ENCODE data around the gene NUP43. TPM values are rescaled to one million over a fixed set of nuclear protein-coding genes. Genes with fewer than 3 reads are reported as not detected.
"Not testable (repeated sequence)": the region's sequence is repeated elsewhere in the genome, so short reads cannot be mapped to it uniquely, and the experiment has no call there.

NUP43 gene
- total and polyA plus RNA-seq, 4 donors, result 3.6 to 32.1 (median 19.6) TPM

DNA sequence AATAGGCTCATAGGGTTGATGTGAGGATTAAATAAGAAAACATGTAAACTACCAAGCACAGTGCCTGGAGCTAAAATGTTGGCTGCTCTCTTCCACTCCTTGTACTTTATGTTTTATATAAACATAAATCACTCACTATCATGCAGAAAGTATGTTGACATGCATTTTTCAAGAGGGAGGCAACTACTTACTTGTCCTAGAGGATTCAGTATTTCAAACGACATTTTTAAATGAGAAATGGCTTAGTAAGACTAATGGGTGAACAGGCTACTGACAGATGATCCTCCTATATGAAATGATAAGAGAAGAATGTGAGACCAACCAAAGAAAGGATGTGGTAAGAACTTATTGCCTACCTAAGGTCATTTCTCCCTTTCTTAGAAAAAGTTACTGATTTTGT is 49.4 kb downstream of the NUP43 start:
- ATAC-seq (ENCODE audit: low FRiP score) (no peak), DNase-seq (no peak)
- 2 to 5% methylated on average over 1 of the region's 1 CpG for WGBS, 2 donors
- peaks cover 0 to 2% of the 10 kb centered on the region in 2 donors for H3K36me3 ChIP-seq (ENCODE audit: control insufficient read depth in 1 of 2, insufficient read depth in 2 of 2, low read length in 1 of 2)
- no peak overlapping the region for H3K4me3 ChIP-seq (ENCODE audit: low read length in 2 of 2)
- intact Hi-C loops (cut with DNase I), result no loop called here
- no peaks in the 10 kb centered on the region for H3K9me3 ChIP-seq (ENCODE audit: control insufficient read depth, low read length)
- no peak overlapping the region for H3K27ac ChIP-seq (ENCODE audit: low read depth in 1 of 2, low read length in 2 of 2)
- H3K4me1 ChIP-seq (ENCODE audit: control insufficient read depth in 1 of 2, insufficient read depth in 2 of 2, low read length in 2 of 2), result peaks cover 0 to 4% of the 10 kb centered on the region in 2 donors
- H3K27me3 ChIP-seq (ENCODE audit: control insufficient read depth in 1 of 2, insufficient read depth in 2 of 2, low read length in 1 of 2), result no peaks in the 10 kb centered on the region

DNA sequence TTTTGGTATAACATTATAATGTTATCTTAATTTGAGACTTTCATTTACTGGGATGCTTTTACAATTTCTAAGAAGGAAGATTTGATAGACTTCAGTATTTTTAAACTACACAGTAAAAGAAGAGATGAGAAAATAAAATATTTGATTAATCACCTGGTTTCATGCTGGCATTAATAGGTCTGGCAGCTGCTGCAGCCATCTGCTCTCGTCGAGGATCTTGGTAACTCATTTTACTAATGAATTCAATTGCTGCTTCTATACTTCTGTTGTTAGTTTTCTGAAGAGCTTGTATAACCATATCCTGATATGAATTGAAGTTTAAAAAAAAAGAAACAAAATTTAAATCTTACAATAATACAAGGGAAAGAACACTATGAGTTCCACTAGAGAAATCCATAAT is 51.4 kb downstream of the NUP43 start:
- DNase-seq (no peak), ATAC-seq (ENCODE audit: low FRiP score) (no peak)
- Histone ChIP-seq H3K9me3 (ENCODE audit: control insufficient read depth, low read length) (no peaks in the 10 kb centered on the region), H3K27ac (ENCODE audit: low read depth in 1 of 2, low read length in 2 of 2) (no peak overlapping the region), H3K4me1 (ENCODE audit: control insufficient read depth in 1 of 2, insufficient read depth in 2 of 2, low read length in 2 of 2) (no peaks in the 10 kb centered on the region), H3K4me3 (ENCODE audit: low read length in 2 of 2) (no peak overlapping the region), H3K27me3 (ENCODE audit: control insufficient read depth in 1 of 2, insufficient read depth in 2 of 2, low read length in 1 of 2) (no peaks in the 10 kb centered on the region), H3K36me3 (ENCODE audit: control insufficient read depth in 1 of 2, insufficient read depth in 2 of 2, low read length in 1 of 2) (peaks cover 2 to 4% of the 10 kb centered on the region in 2 donors)
- intact Hi-C loops (cut with DNase I), result no loop called here
- 87 to 88% methylated on average over 2 of the region's 2 CpGs for WGBS, 2 donors

DNA sequence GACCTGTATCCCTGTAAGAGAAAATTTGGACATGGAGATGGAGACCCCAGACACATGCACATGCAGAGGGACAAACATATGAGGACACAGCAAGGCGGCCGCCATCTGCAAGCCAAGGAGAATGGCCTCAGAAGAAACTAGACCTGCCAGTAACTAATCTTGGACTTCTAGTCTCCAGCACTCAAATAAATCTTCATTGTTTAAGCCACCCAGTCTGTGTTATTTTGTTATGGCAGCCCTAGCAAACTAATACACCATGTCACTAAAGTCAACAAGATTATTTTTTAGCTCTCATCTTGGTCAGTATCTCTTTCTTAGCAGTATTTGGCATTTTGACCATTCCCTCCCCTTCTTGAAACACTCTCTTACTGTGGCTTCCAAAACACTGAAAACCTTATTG is 55.1 kb downstream of the NUP43 start:
- no peak for DNase-seq
- intact Hi-C loops (cut with DNase I), result no loop called here
- Histone ChIP-seq H3K27ac (ENCODE audit: low read depth in 1 of 2, low read length in 2 of 2) (no peak overlapping the region), H3K9me3 (ENCODE audit: control insufficient read depth, low read length) (no peaks in the 10 kb centered on the region), H3K4me3 (ENCODE audit: low read length in 2 of 2) (no peak overlapping the region), H3K27me3 (ENCODE audit: control insufficient read depth in 1 of 2, insufficient read depth in 2 of 2, low read length in 1 of 2) (no peaks in the 10 kb centered on the region), H3K4me1 (ENCODE audit: control insufficient read depth in 1 of 2, insufficient read depth in 2 of 2, low read length in 2 of 2) (no peaks in the 10 kb centered on the region), H3K36me3 (ENCODE audit: control insufficient read depth in 1 of 2, insufficient read depth in 2 of 2, low read length in 1 of 2) (peaks cover 0 to 6% of the 10 kb centered on the region in 2 donors)
- WGBS, 2 donors, result 92 to 97% methylated on average over 2 of the region's 2 CpGs
- ATAC-seq (ENCODE audit: low FRiP score), result no peak

DNA sequence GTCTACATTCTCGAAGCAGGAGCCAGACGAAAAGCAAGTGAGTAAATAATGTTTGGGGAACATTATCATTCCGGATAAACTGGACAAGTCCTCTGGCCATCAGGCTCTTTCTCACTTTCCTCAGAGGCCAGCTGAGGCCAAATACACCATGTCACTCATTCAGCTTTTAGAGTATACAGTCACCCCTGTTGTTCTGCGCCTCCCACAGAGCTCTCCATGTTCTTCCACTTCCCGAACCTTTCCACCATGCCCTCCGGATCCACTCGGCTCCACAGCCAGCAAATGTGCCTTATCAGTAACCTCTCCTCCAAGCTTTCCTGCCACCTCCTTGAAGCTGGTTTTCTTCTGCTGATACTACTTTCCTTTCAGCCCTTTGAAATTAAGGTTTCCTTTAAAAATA is 60.1 kb downstream of the NUP43 start:
- H3K27me3 ChIP-seq (ENCODE audit: control insufficient read depth in 1 of 2, insufficient read depth in 2 of 2, low read length in 1 of 2), result no peaks in the 10 kb centered on the region
- no peak overlapping the region for H3K4me3 ChIP-seq (ENCODE audit: low read length in 2 of 2)
- 69 to 81% methylated on average over 7 of the region's 7 CpGs for WGBS, 2 donors
- H3K27ac ChIP-seq (ENCODE audit: low read depth in 1 of 2, low read length in 2 of 2), result no peak overlapping the region
- H3K4me1 ChIP-seq (ENCODE audit: control insufficient read depth in 1 of 2, insufficient read depth in 2 of 2, low read length in 2 of 2), result no peaks in the 10 kb centered on the region
- H3K36me3 ChIP-seq (ENCODE audit: control insufficient read depth in 1 of 2, insufficient read depth in 2 of 2, low read length in 1 of 2), result peaks cover 0 to 6% of the 10 kb centered on the region in 2 donors
- DNase-seq (no peak), ATAC-seq (ENCODE audit: low FRiP score) (no peak)
- no peaks in the 10 kb centered on the region for H3K9me3 ChIP-seq (ENCODE audit: control insufficient read depth, low read length)
- intact Hi-C loops (cut with DNase I), result no loop called here

DNA sequence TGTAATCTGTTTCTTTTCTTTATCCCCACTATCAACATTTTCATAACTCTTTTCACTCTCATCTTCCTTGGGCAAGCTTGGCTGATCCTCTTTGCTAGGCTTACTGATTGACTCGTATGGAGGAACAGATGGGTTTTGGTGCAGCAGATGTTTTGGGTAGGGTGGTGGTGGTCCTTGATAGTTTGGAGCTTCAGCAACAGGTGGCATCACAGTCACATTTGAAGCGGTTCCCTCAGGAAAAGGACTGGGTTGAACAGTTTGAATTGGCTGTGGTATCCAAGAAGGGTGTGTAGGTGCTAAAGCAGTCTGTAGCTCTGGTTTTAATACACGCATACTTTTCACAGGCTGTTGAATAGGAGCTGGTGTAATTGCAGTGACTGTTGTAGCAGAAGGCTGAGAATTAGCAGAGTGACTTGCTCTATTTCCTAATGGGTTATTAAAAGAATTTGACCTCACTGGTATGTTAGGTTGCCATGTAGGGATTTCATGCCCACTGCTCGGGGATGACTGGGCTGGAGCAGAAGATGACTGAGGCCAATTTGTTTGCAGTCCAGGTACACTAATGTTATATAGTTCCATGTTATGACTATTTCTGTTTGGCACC is 63.0 kb downstream of the NUP43 start:
- no peak overlapping the region for H3K4me3 ChIP-seq (ENCODE audit: low read length in 2 of 2)
- no peaks in the 10 kb centered on the region for H3K9me3 ChIP-seq (ENCODE audit: control insufficient read depth, low read length)
- ATAC-seq (ENCODE audit: low FRiP score) (no peak), DNase-seq (no peak)
- H3K36me3 ChIP-seq (ENCODE audit: control insufficient read depth in 1 of 2, insufficient read depth in 2 of 2, low read length in 1 of 2), result peaks cover 0 to 3% of the 10 kb centered on the region in 2 donors
- intact Hi-C loops (cut with DNase I), result no loop called here
- H3K27me3 ChIP-seq (ENCODE audit: control insufficient read depth in 1 of 2, insufficient read depth in 2 of 2, low read length in 1 of 2), result no peaks in the 10 kb centered on the region
- H3K27ac ChIP-seq (ENCODE audit: low read depth in 1 of 2, low read length in 2 of 2), result no peak overlapping the region
- H3K4me1 ChIP-seq (ENCODE audit: control insufficient read depth in 1 of 2, insufficient read depth in 2 of 2, low read length in 2 of 2), result no peaks in the 10 kb centered on the region
- 73% methylated on average over 4 of the region's 4 CpGs for WGBS, 2 donors

DNA sequence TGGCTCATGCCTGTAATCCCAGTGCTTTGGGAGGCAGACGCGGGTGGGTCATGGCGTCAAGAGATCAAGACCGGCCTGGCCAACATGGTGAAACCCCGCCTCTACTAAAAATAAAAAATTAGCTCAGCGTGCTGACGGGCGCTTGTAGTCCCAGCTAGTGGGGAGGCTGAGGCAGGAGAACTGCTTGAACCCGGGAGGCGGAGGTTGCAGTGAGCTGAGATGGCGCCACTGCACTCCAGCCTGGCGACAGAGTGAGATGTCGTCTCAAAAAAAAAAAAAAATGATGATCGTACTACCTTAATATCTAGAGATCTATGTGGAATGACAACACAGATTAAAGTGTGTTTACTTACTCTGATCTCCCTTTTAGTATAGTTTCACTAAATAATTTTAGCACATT is 64.5 kb downstream of the NUP43 start:
- WGBS, 2 donors, result 93 to 96% methylated on average over 14 of the region's 14 CpGs
- H3K9me3 ChIP-seq (ENCODE audit: control insufficient read depth, low read length); H3K27me3 ChIP-seq (ENCODE audit: control insufficient read depth in 1 of 2, insufficient read depth in 2 of 2, low read length in 1 of 2); intact Hi-C loops (cut with DNase I); ATAC-seq (ENCODE audit: low FRiP score); H3K36me3 ChIP-seq (ENCODE audit: control insufficient read depth in 1 of 2, insufficient read depth in 2 of 2, low read length in 1 of 2); H3K4me1 ChIP-seq (ENCODE audit: control insufficient read depth in 1 of 2, insufficient read depth in 2 of 2, low read length in 2 of 2); H3K27ac ChIP-seq (ENCODE audit: low read depth in 1 of 2, low read length in 2 of 2); DNase-seq; H3K4me3 ChIP-seq (ENCODE audit: low read length in 2 of 2): not testable (repeated sequence)

DNA sequence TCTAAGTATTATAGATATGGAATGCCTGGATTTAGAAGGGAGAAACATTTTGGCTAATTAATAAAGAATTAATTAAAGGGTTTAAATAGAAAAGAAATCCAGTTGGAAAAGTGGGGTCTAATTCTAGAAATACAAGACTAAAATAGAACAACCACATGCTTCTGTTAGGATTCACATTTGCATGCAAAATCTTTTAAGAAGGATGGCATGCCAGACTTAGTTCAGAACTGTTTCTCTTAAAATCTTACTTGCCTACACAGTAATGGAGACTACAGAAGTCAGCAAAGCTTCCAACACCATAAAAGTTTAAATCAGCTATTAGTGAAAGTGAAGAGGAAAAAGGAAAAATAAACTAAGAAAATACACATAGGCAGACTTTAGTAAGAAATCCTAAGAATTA is 65.1 kb downstream of the NUP43 start:
- DNase-seq (no peak), ATAC-seq (ENCODE audit: low FRiP score) (no peak)
- H3K27ac ChIP-seq (ENCODE audit: low read depth in 1 of 2, low read length in 2 of 2), result no peak overlapping the region
- H3K4me1 ChIP-seq (ENCODE audit: control insufficient read depth in 1 of 2, insufficient read depth in 2 of 2, low read length in 2 of 2), result no peaks in the 10 kb centered on the region
- no peak overlapping the region for H3K4me3 ChIP-seq (ENCODE audit: low read length in 2 of 2)
- no peaks in the 10 kb centered on the region for H3K36me3 ChIP-seq (ENCODE audit: control insufficient read depth in 1 of 2, insufficient read depth in 2 of 2, low read length in 1 of 2)
- intact Hi-C loops (cut with DNase I), result no loop called here
- no peaks in the 10 kb centered on the region for H3K9me3 ChIP-seq (ENCODE audit: control insufficient read depth, low read length)
- no peaks in the 10 kb centered on the region for H3K27me3 ChIP-seq (ENCODE audit: control insufficient read depth in 1 of 2, insufficient read depth in 2 of 2, low read length in 1 of 2)

DNA sequence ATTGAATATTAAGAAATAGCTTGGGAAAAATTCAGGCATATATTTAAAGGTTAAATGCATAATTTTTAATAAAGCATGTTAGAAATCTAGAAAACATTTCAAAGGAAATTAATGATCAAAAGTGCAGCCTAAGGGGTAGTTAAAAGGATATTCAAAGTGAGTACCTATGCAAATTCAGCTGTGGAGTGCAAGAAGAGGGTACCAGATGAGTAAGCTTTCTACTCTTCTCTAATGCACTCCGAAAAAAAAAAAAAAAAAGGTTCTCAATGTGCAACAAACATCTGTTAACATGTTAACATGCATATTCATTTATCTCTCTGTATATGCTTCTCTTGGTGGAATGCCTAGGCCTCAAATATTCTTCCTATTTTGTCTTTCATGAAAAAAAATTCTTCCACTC is 65.8 kb downstream of the NUP43 start:
- 61 to 74% methylated on average over 1 of the region's 1 CpG for WGBS, 2 donors
- Histone ChIP-seq H3K27me3 (ENCODE audit: control insufficient read depth in 1 of 2, insufficient read depth in 2 of 2, low read length in 1 of 2) (no peaks in the 10 kb centered on the region), H3K9me3 (ENCODE audit: control insufficient read depth, low read length) (no peaks in the 10 kb centered on the region), H3K4me3 (ENCODE audit: low read length in 2 of 2) (no peak overlapping the region), H3K27ac (ENCODE audit: low read depth in 1 of 2, low read length in 2 of 2) (no peak overlapping the region), H3K4me1 (ENCODE audit: control insufficient read depth in 1 of 2, insufficient read depth in 2 of 2, low read length in 2 of 2) (no peaks in the 10 kb centered on the region), H3K36me3 (ENCODE audit: control insufficient read depth in 1 of 2, insufficient read depth in 2 of 2, low read length in 1 of 2) (no peaks in the 10 kb centered on the region)
- intact Hi-C loops (cut with DNase I), result no loop called here
- DNase-seq (no peak), ATAC-seq (ENCODE audit: low FRiP score) (no peak)

Data from aorta (tissue), 5 donors.